ENCODE data around the gene SMPD3. TPM values are rescaled to one million over a fixed set of nuclear protein-coding genes. Genes with fewer than 3 reads are reported as not detected.

SMPD3 gene
- total and polyA plus RNA-seq, 12 donors = 0.03 to 1.2 (median 0.22) TPM; not detected in 1

- 4 to 25% methylated on average over 1 of the region's 1 CpG for WGBS, 2 donors
- intact Hi-C loops (cut with DNase I) = no loop called here
These were observed 3.9 kb upstream of the SMPD3 start for GRCh38 chr16:68452176-68452575.

DNA sequence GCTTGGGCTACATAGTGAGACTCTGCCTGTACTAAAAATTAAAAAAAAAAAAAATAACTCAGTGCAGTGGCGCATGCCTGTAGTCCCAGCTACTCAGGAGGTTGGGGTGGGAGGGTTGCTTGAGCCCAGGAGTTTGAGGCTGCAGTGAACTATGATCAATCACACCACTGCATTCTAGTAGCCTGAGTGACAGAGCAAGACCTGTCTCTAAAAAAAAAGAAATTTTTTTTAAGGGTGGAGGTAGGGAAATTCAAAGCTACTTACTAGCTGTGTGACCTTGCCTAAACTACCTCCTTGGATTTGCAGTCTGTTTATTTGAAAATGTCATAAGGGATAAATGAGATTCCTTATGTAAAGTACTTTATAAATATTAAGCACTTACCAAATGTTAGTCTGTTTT lies 3.4 kb upstream of the SMPD3 start:
- Histone ChIP-seq H3K4me3 (no peak overlapping the region), H3K36me3 (no peaks in the 10 kb centered on the region), H3K9me3 (no peaks in the 10 kb centered on the region), H3K27ac (no peak overlapping the region), H3K4me1 (peaks cover 11 to 22% (median 16%) of the 10 kb centered on the region in 9 donors), H3K27me3 (peaks cover 0 to 15% (median 1%) of the 10 kb centered on the region in 7 donors)
- DNase-seq (no peak), ATAC-seq (no peak)
- intact Hi-C loops (cut with DNase I) = no loop called here
- 67 to 82% methylated on average over 1 of the region's 1 CpG for WGBS, 2 donors
- TF ChIP-seq CTCF (IDR thresholded peaks at IDR 0.05) = no peak

More at GRCh38 chr16:68452176-68452575, 3.9 kb upstream of the SMPD3 start:
- Histone ChIP-seq H3K4me1 (peaks cover 9 to 21% (median 15%) of the 10 kb centered on the region in 9 donors), H3K27ac (no peak overlapping the region), H3K4me3 (no peak overlapping the region), H3K36me3 (no peaks in the 10 kb centered on the region), H3K9me3 (no peaks in the 10 kb centered on the region), H3K27me3 (peaks cover 0 to 10% (median 0%) of the 10 kb centered on the region in 7 donors)
- ATAC-seq = no peak
- no peak for TF ChIP-seq CTCF (IDR thresholded peaks at IDR 0.05)
- DNase-seq = no peak

DNA sequence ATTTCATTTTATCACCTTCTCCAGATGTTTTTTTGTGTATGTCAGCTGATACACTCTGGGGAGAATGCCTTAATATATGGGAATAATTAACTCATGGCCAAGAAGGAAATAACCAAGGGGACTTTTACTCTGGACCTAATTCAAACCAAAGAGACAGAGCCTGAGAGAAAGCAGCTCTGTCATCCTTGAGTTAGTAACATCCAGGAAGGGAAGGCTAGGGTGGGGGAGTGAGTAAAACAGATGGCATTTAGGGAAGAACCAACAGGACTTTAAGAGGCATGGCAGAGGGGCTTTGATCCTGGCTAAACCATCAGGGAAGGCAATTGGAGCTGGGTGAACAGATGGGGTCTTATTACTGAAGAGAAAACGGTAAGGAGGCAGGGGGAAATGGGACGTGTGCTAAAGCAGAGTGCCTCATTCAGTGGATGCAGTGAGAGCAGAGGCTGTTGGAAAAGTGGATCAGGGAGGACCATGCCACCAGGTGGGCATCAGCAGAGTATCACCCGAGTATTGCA lies 2.5 kb upstream of the SMPD3 start:
- WGBS, 2 donors = 59 to 71% methylated on average over 3 of the region's 3 CpGs

GRCh38 chr16:68447653-68448359 lies 502 bp downstream of the SMPD3 start:
- H3K27ac ChIP-seq = no peak overlapping the region
- no peak for DNase-seq
- no peak for TF ChIP-seq CTCF (IDR thresholded peaks at IDR 0.05)

More for the DNA sequence above, 2.5 kb upstream of the SMPD3 start:
- Histone ChIP-seq H3K9me3 (no peaks in the 10 kb centered on the region), H3K36me3 (no peaks in the 10 kb centered on the region), H3K4me1 (peaks cover 11 to 24% (median 17%) of the 10 kb centered on the region in 9 donors), H3K4me3 (no peak overlapping the region), H3K27ac (no peak overlapping the region), H3K27me3 (peaks cover 0 to 23% (median 10%) of the 10 kb centered on the region in 7 donors)
- no peak for TF ChIP-seq CTCF (IDR thresholded peaks at IDR 0.05)
- intact Hi-C loops (cut with DNase I) = no loop called here
- DNase-seq (no peak), ATAC-seq (no peak)

More at GRCh38 chr16:68447653-68448359, 502 bp downstream of the SMPD3 start:
- ATAC-seq = peak in 1 of 8 donors; percentile 9
- intact Hi-C loops (cut with DNase I) = loop anchor here in 2 of 10 donors (2.0 to 5.0 kb wide), 2 partner anchors 31 to 59 kb away; no protein-coding TSS in a partner anchor
- H3K9me3 ChIP-seq = no peaks in the 10 kb centered on the region
- H3K27me3 ChIP-seq = peaks cover 0 to 48% (median 22%) of the 10 kb centered on the region in 7 donors
- peak overlapping the region; percentile 4 to 65 (median 54) for H3K4me3 ChIP-seq
- WGBS, 2 donors = 4% methylated on average over 35 to 36 of the region's 36 CpGs
- H3K4me1 ChIP-seq = peaks cover 11 to 24% (median 17%) of the 10 kb centered on the region in 9 donors
- H3K36me3 ChIP-seq = no peaks in the 10 kb centered on the region
